ENCODE results near the gene CCDC91. TPM values are rescaled to one million over a fixed set of nuclear protein-coding genes. Genes with fewer than 3 reads are reported as not detected.

The CCDC91 gene
- total and polyA plus RNA-seq, 9 of the 15 experiments (the other 6 are each of a cell fraction or from before 2014, with no cell fraction given) = 10.1 to 31.1 (median 26.3) TPM

DNA sequence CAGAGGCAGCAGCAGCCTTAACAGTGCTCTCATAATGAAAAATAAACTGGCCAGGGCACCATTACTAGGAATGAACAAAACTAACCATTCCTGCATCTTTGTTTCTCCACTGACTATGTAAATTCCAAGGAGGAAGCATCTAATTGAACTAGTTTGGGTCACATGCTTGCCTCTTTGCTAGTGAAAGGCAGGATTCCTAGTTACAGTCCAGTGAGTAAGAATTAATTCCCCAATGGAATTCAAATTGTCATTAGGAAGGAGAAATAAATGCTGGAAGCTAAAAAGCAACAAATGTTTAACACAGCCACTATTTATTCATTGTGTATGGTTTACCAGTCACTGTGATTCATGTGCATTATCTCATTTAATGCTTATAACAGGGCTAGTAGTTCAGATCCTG is 316.0 kb downstream of the CCDC91 start (continued):
- TF ChIP-seq HMGN3 (IDR thresholded peaks at IDR 0.05; ENCODE audit: borderline replicate concordance, extremely low read depth, insufficient read length, low read depth, low read length) = no peak
- no peak for TF ChIP-seq HDAC8 (tag; IDR thresholded peaks at IDR 0.05)
- TF ChIP-seq ZSCAN29 (IDR thresholded peaks at IDR 0.05) = no peak

DNA sequence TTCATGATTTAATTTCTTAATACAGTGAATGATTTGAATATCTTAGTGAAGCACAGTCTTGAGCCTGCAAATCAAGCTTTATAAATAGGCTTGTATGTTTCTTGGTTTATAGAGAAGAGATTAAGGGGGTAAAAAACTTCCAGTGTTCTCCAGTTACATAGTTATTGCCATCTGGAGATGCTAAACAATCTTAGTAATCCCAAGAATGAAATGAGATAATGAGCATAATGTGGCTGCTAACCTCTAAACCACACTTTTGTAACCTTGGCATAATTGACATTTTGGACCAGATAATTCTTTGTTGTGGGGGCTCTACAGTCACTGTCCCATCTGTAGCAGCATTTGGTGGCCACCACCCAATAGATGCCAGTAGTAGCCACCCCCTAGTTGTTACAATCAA is 316.8 kb downstream of the CCDC91 start:
- Histone ChIP-seq H3K36me3 (ENCODE audit: control insufficient read depth, insufficient read depth, low read length) (no peaks in the 10 kb centered on the region), H3K9ac (ENCODE audit: insufficient read depth in 1 of 2, low read depth in 2 of 2, low read length in 2 of 2) (no peak overlapping the region), H2AFZ (ENCODE audit: low read depth, low read length) (no peak overlapping the region), H3K79me2 (ENCODE audit: control insufficient read depth, insufficient read depth, low read length) (no peaks in the 10 kb centered on the region), H3K9me3 (replicated peaks; ENCODE audit: control insufficient read depth, insufficient read depth, low read depth, low read length) (no peaks in the 10 kb centered on the region), H4K20me1 (replicated peaks; ENCODE audit: control insufficient read depth, insufficient read depth, low read length) (no peaks in the 10 kb centered on the region), H3K4me2 (ENCODE audit: insufficient read depth, low read length) (no peak overlapping the region), H3K4me3 (no peak overlapping the region), H3K4me1 (replicated peaks in 1 of 2; ENCODE audit: control insufficient read depth in 2 of 2, insufficient read depth in 2 of 2, low read length in 2 of 2) (no peaks in the 10 kb centered on the region), H3K27me3 (ENCODE audit: control insufficient read depth in 2 of 2, insufficient read depth in 2 of 2, low read length in 2 of 2) (no peaks in the 10 kb centered on the region), H3K27ac (ENCODE audit: extremely low read depth, low read depth, low read length) (no peak overlapping the region), H3K9me1 (ENCODE audit: control insufficient read depth, insufficient read depth, low read length) (no peaks in the 10 kb centered on the region)
- TF ChIP-seq LCOR (CRISPR knock-in tag; IDR thresholded peaks at IDR 0.05) = no peak
- TF ChIP-seq, protein P1, sequence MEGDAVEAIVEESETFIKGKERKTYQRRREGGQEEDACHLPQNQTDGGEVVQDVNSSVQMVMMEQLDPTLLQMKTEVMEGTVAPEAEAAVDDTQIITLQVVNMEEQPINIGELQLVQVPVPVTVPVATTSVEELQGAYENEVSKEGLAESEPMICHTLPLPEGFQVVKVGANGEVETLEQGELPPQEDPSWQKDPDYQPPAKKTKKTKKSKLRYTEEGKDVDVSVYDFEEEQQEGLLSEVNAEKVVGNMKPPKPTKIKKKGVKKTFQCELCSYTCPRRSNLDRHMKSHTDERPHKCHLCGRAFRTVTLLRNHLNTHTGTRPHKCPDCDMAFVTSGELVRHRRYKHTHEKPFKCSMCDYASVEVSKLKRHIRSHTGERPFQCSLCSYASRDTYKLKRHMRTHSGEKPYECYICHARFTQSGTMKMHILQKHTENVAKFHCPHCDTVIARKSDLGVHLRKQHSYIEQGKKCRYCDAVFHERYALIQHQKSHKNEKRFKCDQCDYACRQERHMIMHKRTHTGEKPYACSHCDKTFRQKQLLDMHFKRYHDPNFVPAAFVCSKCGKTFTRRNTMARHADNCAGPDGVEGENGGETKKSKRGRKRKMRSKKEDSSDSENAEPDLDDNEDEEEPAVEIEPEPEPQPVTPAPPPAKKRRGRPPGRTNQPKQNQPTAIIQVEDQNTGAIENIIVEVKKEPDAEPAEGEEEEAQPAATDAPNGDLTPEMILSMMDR (IDR thresholded peaks at IDR 0.05 in 2 of 3, conservative IDR thresholded peaks at IDR 0.05 in 1 of 3; ENCODE audit: insufficient read depth in 2 of 3, low read depth in 1 of 3, low read length in 3 of 3) = no peak
- TF ChIP-seq CBX2 (IDR thresholded peaks at IDR 0.05; ENCODE audit: insufficient read depth, low read length, poor library complexity, severe bottlenecking) = no peak
- no peak for TF ChIP-seq EP300 (IDR thresholded peaks at IDR 0.05; ENCODE audit: low read length)
- TF ChIP-seq ZNF124 (CRISPR knock-in tag; IDR thresholded peaks at IDR 0.05) = no peak
- no peak for TF ChIP-seq TBL1XR1 (IDR thresholded peaks at IDR 0.05; ENCODE audit: low read length in 2 of 2)
- TF ChIP-seq SIX5 (IDR thresholded peaks at IDR 0.05; ENCODE audit: borderline replicate concordance in 1 of 2, insufficient read depth in 1 of 2, low read depth in 1 of 2, low read length in 2 of 2) = no peak
- TF ChIP-seq, protein P2, sequence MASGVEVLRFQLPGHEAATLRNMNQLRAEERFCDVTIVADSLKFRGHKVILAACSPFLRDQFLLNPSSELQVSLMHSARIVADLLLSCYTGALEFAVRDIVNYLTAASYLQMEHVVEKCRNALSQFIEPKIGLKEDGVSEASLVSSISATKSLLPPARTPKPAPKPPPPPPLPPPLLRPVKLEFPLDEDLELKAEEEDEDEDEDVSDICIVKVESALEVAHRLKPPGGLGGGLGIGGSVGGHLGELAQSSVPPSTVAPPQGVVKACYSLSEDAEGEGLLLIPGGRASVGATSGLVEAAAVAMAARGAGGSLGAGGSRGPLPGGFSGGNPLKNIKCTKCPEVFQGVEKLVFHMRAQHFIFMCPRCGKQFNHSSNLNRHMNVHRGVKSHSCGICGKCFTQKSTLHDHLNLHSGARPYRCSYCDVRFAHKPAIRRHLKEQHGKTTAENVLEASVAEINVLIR (CRISPR knock-in tag; IDR thresholded peaks at IDR 0.05) = no peak
- no peak for TF ChIP-seq RBM14 (IDR thresholded peaks at IDR 0.05; ENCODE audit: borderline replicate concordance, insufficient read depth, low read depth, low read length)
- no peak for TF ChIP-seq JUNB (CRISPR knock-in tag; conservative IDR thresholded peaks at IDR 0.05)
- no peak for TF ChIP-seq ZNF436 (CRISPR knock-in tag; IDR thresholded peaks at IDR 0.05)
- DNase-seq (ENCODE audit: extremely low read depth in 1 of 4, low spot score in 3 of 4) = no peak
- BruUV-seq (replicated peaks) = no TSS peak
- CTCF ChIA-PET (ENCODE audit: low intra/inter-chr PET ratio) = no interaction called here
- in situ Hi-C loops (cut with MboI) (no loop called here), intact Hi-C loops (cut with micrococcal nuclease) (no loop called here)
- FAIRE-seq = no peak
- ATAC-seq = no peak
- POLR2A ChIA-PET = no interaction called here
